HCT116 (cell line): ENCODE measurements around the gene CUBN. TPM values are rescaled to one million over a fixed set of nuclear protein-coding genes. Genes with fewer than 3 reads are reported as not detected.
A peak's percentile ranks its signal among the peaks of the same experiment; 100 is the strongest.

Experiments used
- ATAC-seq: fragments of 200-7000 bp; cut with Tn5 transposase; 2 replicates; pipeline ENCODE4 v1.9.1; 2020; ENCODE audit warnings: mild to moderate bottlenecking, moderate library complexity
- BruUV-seq: library from RNA; stranded (reverse); fragments of 400-500 nt; replicated peaks from 2 replicates; lab custom pipeline; 2021; lab: Mats Ljungman, UMichigan
- CTCF ChIA-PET: fragments of 300-600 bp; sonication (Branson Sonifier 250); formaldehyde crosslinking; loops from one replicate; lab custom pipeline; 2021; ENCODE audit warnings: antibody characterized with exemption; lab: Charles Lee
- POLR2A ChIA-PET: fragments of 300-600, 350-600 bp; sonication (Branson Sonifier 250); formaldehyde crosslinking; loops from one replicate; lab custom pipeline; 2021; ENCODE audit warnings: antibody characterized with exemption; lab: Charles Lee
- RAD21 ChIA-PET, 2 experiments: fragments of 300-600 bp; sonication (Branson Sonifier 250); formaldehyde crosslinking; loops; one replicate each; lab custom pipeline; 2023; ENCODE audit warnings: low total read pairs in 2 of 2; ENCODE audit not compliant: uncharacterized antibody in 2 of 2, unreplicated experiment in 2 of 2, low non-redundant PET in 1 of 2; lab: Charles Lee
- DNase-seq: peaks from one replicate; pipeline ENCODE4 v3.0.0-alpha.2; 2010; ENCODE audit warnings: low read depth, low spot score
- H2AFZ ChIP-seq: fragments of 200-600 bp; shearing (Covaris generic), sonication (generic); 2 replicates; pipeline ENCODE4 v1.6.1; 2017; ENCODE audit warnings: low read depth, mixed run types, mixed read lengths, antibody characterized with exemption, low read length; ENCODE audit not compliant: poor library complexity, severe bottlenecking
- H3K27ac ChIP-seq: 2 replicates; pipeline ENCODE4 v1.5.1; 2012; ENCODE audit warnings: low read depth, low read length
- H3K27me3 ChIP-seq: fragments of 200-600 bp; sonication (generic); 2 replicates; pipeline ENCODE4 v1.6.1; 2016; ENCODE audit warnings: mixed run types, low read length, mixed read lengths; ENCODE audit not compliant: insufficient read depth
- H3K36me3 ChIP-seq, 2 experiments: fragments of 200-500 bp in 1 of 2; fragments of 200-600 bp in 1 of 2; sonication (Bioruptor generic) in 1 of 2; sonication (generic) in 1 of 2; 2 replicates each; pipeline versions ENCODE4 v1.5.1 to v1.6.1; 2014 to 2016; ENCODE audit warnings: low read length in 2 of 2, inconsistent platforms in 1 of 2, mixed read lengths in 1 of 2, mixed run types in 1 of 2; ENCODE audit not compliant: insufficient read depth in 2 of 2, control insufficient read depth in 1 of 2
- H3K4me1 ChIP-seq, 2 experiments: fragments of 200-600 bp in 1 of 2; sonication (generic) in 1 of 2; 2 replicates each; pipeline versions ENCODE4 v1.5.1 to v1.6.1; 2012 to 2017; ENCODE audit warnings: low read length in 2 of 2, inconsistent platforms in 1 of 2, mild to moderate bottlenecking in 1 of 2, mixed read lengths in 1 of 2, mixed run types in 1 of 2, moderate library complexity in 1 of 2; ENCODE audit not compliant: insufficient read depth in 2 of 2, control insufficient read depth in 1 of 2
- H3K4me2 ChIP-seq: fragments of 200-600 bp; sonication (generic); 2 replicates; pipeline ENCODE4 v1.6.1; 2017; ENCODE audit warnings: mixed run types, low read length, mixed read lengths
- H3K4me3 ChIP-seq, 2 experiments: fragments of 200-600 bp in 1 of 2; sonication (generic) in 1 of 2; replicated peaks in 1 of 2; 2 replicates each; pipeline ENCODE4 v1.5.1; 2011 to 2016; ENCODE audit warnings: low read length in 2 of 2, control low read depth in 1 of 2, low read depth in 1 of 2, mild to moderate bottlenecking in 1 of 2, mixed read lengths in 1 of 2, mixed run types in 1 of 2
- H3K79me2 ChIP-seq: fragments of 200-600 bp; sonication (generic); 2 replicates; pipeline ENCODE4 v1.6.1; 2017; ENCODE audit warnings: mild to moderate bottlenecking, mixed run types, low read length, moderate library complexity, mixed read lengths; ENCODE audit not compliant: insufficient read depth
- H3K9ac ChIP-seq: fragments of 200-600 bp; sonication (generic); 2 replicates; pipeline ENCODE4 v1.6.1; 2016; ENCODE audit warnings: low read length, mixed read lengths
- H3K9me2 ChIP-seq: fragments of 200-600 bp; sonication (generic), shearing (Covaris generic); 2 replicates; pipeline ENCODE4 v1.6.1; 2017; ENCODE audit warnings: mixed run types, mild to moderate bottlenecking, moderate library complexity; ENCODE audit not compliant: insufficient read depth
- H3K9me3 ChIP-seq, 2 experiments: fragments of 200-500 bp in 1 of 2; fragments of 200-600 bp in 1 of 2; sonication (Bioruptor generic) in 1 of 2; sonication (generic) in 1 of 2; 2 replicates each; pipeline ENCODE4 v1.6.1; 2014 to 2017; ENCODE audit warnings: low read length in 2 of 2, mixed read lengths in 2 of 2, inconsistent platforms in 1 of 2, low read depth in 1 of 2, mild to moderate bottlenecking in 1 of 2, mixed run types in 1 of 2, moderate library complexity in 1 of 2; ENCODE audit not compliant: control insufficient read depth in 1 of 2, insufficient read depth in 1 of 2
- H4K20me1 ChIP-seq: fragments of 200-600 bp; sonication (generic), shearing (Covaris generic); 2 replicates; pipeline ENCODE4 v1.6.1; 2017; ENCODE audit warnings: mixed run types, mild to moderate bottlenecking, moderate library complexity; ENCODE audit not compliant: insufficient read depth
- CEBPB ChIP-seq: IDR thresholded peaks from 2 replicates; pipeline ENCODE4 v1.6.1; 2012; ENCODE audit warnings: low read depth
- ELF1 ChIP-seq: IDR thresholded peaks from 2 replicates; pipeline ENCODE4 v1.6.1; 2012; ENCODE audit warnings: low read depth, borderline replicate concordance
- EZH2 ChIP-seq: fragments of 200-600 bp; sonication (generic); IDR thresholded peaks from 2 replicates; pipeline ENCODE4 v1.6.1; 2017; ENCODE audit warnings: antibody characterized with exemption, mixed run types
- FOSL1 ChIP-seq: IDR thresholded peaks from 2 replicates; pipeline ENCODE4 v1.6.1; 2012; ENCODE audit warnings: low read depth
- JUND ChIP-seq: IDR thresholded peaks from 2 replicates; pipeline ENCODE4 v1.6.1; 2012
- POLR2AphosphoS5 ChIP-seq: IDR thresholded peaks from 2 replicates; pipeline ENCODE4 v1.6.1; 2011; ENCODE audit warnings: mild to moderate bottlenecking, low read depth, low read length, moderate library complexity
- SIN3A ChIP-seq: IDR thresholded peaks from 2 replicates; pipeline ENCODE4 v1.6.1; 2012; ENCODE audit warnings: low read depth
- SRF ChIP-seq: IDR thresholded peaks from 2 replicates; pipeline ENCODE4 v1.6.1; 2012; ENCODE audit warnings: low read depth
- YY1 ChIP-seq: IDR thresholded peaks from 2 replicates; pipeline ENCODE4 v1.6.1; 2011; ENCODE audit warnings: low read length, low read depth, moderate library complexity, mild to moderate bottlenecking; ENCODE audit not compliant: insufficient replicate concordance; ENCODE audit errors: extremely low read depth
- intact Hi-C: fragments of 100-400 bp; cut with micrococcal nuclease; formaldehyde crosslinking; loops from 2 replicates; pipeline ENCODE4 v1.10.0; 2022
- total RNA-seq: library from RNA; stranded (reverse); gene quantifications from one replicate; pipeline ENCODE4 v1.2.1, GENCODE V29; 2021; ENCODE audit not compliant: unreplicated experiment

Gene CUBN
- total RNA-seq, 1 experiment from 2014 or later, result 1.2 TPM

DNA sequence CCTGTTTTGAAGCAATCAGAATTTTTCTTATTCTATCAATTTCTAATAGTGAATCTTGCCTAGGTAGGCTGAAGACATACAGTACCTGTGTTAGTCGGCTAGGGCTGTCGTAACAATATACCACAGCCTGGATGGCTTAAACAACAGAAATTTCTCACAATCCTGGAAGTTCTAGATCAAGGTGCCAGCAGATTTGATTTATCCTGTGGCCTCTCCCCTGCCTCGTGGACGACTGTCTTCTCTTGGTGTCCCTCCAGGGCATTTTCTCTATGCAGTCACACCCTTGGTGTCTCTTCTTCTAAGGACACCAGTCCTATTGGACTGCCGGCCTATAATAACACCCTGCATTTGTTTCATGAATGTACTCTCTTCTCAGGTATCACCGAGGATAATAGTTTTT is 310.6 kb downstream of the CUBN start:
- BruUV-seq, result no TSS peak
- CTCF ChIA-PET, result no interaction called here
- Histone ChIP-seq H3K9me2 (no peaks in the 10 kb centered on the region), H3K27me3 (no peaks in the 10 kb centered on the region), H3K9ac (no peak overlapping the region), H3K36me3 (no peaks in the 10 kb centered on the region), H3K79me2 (no peaks in the 10 kb centered on the region), H2AFZ (no peak overlapping the region), H4K20me1 (no peaks in the 10 kb centered on the region), H3K4me2 (no peak overlapping the region), H3K27ac (no peak overlapping the region), H3K4me1 (peaks cover 3 to 18% of the 10 kb centered on the region in 2 experiments; a peak in 3 of 4 replicates), H3K9me3 (peaks cover 9 to 10% of the 10 kb centered on the region in 2 experiments; a peak in 2 of 4 replicates), H3K4me3 (no peak overlapping the region)
- TF ChIP-seq FOSL1, result no peak
- no peak for TF ChIP-seq EZH2
- ATAC-seq, result no peak
- POLR2A ChIA-PET, result no interaction called here
- intact Hi-C loops, result no loop called here
- no peak for DNase-seq
- RAD21 ChIA-PET, result no interaction called here

DNA sequence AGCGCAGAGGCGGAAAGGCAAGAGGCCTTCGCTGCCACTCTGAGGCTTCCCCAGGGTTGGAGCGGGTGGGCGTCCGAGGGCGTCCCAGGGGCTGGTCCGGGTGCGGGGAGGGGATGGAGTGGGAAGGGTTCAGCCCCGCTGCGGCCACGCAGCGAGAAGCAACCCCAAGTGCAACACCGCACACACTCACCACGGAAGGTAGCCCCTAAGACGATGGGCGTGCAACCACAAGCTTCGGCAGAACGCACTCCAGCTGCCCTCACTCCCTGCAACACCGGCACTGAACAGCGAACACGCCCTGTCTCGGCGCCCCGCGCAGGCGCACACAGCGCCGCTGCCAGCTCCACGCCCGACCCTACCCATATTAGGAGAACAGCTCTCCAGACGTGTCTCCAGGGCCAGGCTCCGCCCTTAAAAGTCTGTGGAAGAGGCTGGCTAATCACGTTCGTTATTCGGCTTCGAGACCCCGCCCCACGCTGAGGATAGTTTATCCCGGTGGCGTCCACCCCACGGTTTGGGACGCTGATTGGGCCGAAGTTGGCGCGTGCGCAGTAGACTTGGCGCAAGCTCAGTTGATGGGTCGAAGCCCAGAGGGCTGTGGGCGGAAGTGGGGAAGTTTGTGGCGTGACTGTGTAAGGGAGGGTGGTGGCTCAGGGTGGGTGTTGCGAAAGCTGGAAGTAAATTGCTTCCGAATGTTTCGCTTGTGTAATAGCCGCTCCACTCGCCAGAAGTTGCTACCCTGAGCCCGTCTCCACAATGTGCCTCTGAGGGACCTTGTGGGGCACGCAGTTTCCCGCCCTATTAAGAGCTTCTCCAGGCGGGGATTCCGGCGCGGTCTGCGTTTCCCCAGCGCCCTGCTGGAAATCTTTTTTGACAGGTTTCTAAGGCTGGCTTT is 312.2 kb downstream of the CUBN start, which contains the start of gene RSU1:
TSS of gene RSU1 (minus strand) at position 300 of the 895 bp plus-strand sequence. CDS start 343 bp downstream, outside the sequence.
- peak within 1 kb of the TSS; percentile 68 for H3K9ac ChIP-seq
- H3K27ac ChIP-seq, result peak within 1 kb of the TSS; percentile 54
- H3K27me3 ChIP-seq, result no peaks in the 10 kb centered on the region
- peak; percentile 98 for DNase-seq
- peak within 1 kb of the TSS; percentile 90 for H3K4me2 ChIP-seq
- TF ChIP-seq YY1, result peak; percentile 38
- TF ChIP-seq EZH2, result no peak
- peak; percentile 55; the same call in 1 of the 2 replicates for TF ChIP-seq SIN3A
- peak; percentile 99 for TF ChIP-seq SRF
- TF ChIP-seq JUND, result no peak
- TF ChIP-seq CEBPB, result peak; percentile 93
- peak; percentile 66; the same call in 1 of the 2 replicates for TF ChIP-seq POLR2AphosphoS5
- TF ChIP-seq ELF1, result peak; percentile 98
- TF ChIP-seq, all 23 proteins: peak for 6
- H3K9me3 ChIP-seq, result no peaks in the 10 kb centered on the region; a peak in 1 of 4 replicates
- peaks cover 3 to 18% of the 10 kb centered on the region in 2 experiments; a peak in 3 of 4 replicates for H3K4me1 ChIP-seq
- no TSS peak for BruUV-seq
- POLR2A ChIA-PET, result interaction anchor here (1.2 to 1.4 kb wide), 2 partner anchors 75 to 384 kb away, joined by 3 to 7 read pairs; partner anchors contain the start of gene TRDMT1
- H2AFZ ChIP-seq, result peak within 1 kb of the TSS; percentile 75
- peaks cover 5% of the 10 kb centered on the region; the same call in 1 of the 2 replicates for H3K79me2 ChIP-seq
- RAD21 ChIA-PET, result no interaction called here
- H3K4me3 ChIP-seq, result peak within 1 kb of the TSS; percentile 78 to 79
- CTCF ChIA-PET, result interaction anchor here (0.6 to 1.5 kb wide), 6 partner anchors 8 to 915 kb away, joined by 3 to 8 read pairs (median 4); no protein-coding TSS in a partner anchor
- no peaks in the 10 kb centered on the region for H4K20me1 ChIP-seq
- H3K36me3 ChIP-seq, result no peaks in the 10 kb centered on the region
- intact Hi-C loops, result loop anchor here (2.0 kb wide), 1 partner anchor 381 kb away; the partner anchor contains the start of gene PTER
- peak; percentile 97 for ATAC-seq
- H3K9me2 ChIP-seq, result no peaks in the 10 kb centered on the region
